H54 (cell line): ENCODE data around the gene RPSA.
"Not testable (repeated sequence)": the region's sequence is repeated elsewhere in the genome, so short reads cannot be mapped to it uniquely, and the experiment has no call there.

ENCODE experiments used
- DNase-seq: peaks from one replicate; pipeline ENCODE4 v3.0.0; 2011; ENCODE audit warnings: low spot score, mixed read lengths; ENCODE audit not compliant: insufficient read length
- FAIRE-seq: peaks from 3 replicates; lab custom pipeline; 2011; peaks lifted over from hg19 to GRCh38; lab: Jason Lieb, UNC
- POLR2A ChIP-seq: IDR thresholded peaks from 2 replicates; pipeline ENCODE4 v1.6.1; 2011; ENCODE audit warnings: low read depth, mild to moderate bottlenecking, low read length

Gene RPSA

DNA sequence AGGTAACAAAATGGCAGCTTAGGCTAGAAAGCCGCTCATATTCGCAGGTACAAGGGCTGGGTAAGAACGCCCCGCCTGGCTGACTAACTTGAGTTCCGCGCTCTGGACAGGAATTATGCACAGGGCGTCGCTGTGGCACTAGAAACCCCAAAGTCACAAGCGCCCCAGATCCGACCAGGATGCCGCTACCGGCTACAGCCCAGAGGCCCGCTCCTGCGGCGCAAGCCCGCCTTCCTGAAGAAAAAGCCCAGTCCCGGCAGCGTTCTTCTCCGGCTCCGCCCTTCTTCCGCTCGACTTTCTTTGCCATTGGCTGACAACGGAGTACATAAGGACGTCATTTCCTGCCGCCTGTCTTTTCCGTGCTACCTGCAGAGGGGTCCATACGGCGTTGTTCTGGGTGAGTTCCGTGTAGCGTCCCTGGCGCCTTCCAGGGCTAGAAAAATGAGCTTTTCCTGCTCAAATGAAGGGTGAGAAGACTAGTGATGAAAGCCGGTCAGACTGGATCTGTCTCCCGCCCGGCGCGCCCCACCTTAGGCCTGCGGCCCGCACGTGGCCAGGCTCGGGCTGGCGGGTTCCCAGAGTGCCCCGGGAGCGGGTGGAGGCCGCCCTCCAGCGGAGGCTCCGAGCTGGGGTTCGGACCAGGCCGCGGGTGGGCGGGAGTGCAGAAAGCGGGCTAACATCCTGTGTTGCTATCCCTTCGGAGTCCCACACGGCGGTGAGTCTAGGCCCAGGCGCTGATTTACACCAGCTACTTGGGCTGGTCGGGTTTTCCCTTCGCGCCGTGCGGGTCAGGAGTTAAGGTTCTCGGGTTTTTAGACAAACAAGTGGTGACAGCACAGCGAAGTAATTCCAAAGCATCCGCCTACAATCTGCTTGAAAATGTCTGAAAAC is at the start of gene RPSA:
RPSA (plus strand) TSS at position 353 of the 891 bp plus-strand sequence. CDS start 934 bp downstream, outside the sequence.
- peak; percentile 88 for FAIRE-seq
- peak; percentile 87 for TF ChIP-seq POLR2A
- peak; percentile 81 for DNase-seq

DNA sequence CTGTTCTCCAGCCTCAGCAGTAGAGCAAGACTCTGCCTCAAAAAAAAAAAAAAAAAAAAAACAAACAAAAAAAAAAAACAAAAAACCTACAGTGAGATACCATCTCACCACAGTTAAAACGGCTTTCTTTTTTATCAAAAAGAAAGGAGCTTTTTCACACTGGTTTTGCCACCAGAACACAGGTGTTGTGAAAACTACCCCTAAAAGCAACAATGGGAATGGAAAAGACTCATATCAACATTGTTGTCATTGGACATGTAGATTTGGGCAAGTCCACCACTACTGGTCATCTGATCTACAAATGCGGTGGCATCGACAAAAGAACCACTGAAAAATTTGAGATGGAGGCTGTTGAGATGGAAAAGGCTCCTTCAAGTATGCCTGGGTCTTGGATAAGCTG is 48.2 kb upstream of the RPSA start:
- no peak for TF ChIP-seq POLR2A
- no peak for FAIRE-seq

DNA sequence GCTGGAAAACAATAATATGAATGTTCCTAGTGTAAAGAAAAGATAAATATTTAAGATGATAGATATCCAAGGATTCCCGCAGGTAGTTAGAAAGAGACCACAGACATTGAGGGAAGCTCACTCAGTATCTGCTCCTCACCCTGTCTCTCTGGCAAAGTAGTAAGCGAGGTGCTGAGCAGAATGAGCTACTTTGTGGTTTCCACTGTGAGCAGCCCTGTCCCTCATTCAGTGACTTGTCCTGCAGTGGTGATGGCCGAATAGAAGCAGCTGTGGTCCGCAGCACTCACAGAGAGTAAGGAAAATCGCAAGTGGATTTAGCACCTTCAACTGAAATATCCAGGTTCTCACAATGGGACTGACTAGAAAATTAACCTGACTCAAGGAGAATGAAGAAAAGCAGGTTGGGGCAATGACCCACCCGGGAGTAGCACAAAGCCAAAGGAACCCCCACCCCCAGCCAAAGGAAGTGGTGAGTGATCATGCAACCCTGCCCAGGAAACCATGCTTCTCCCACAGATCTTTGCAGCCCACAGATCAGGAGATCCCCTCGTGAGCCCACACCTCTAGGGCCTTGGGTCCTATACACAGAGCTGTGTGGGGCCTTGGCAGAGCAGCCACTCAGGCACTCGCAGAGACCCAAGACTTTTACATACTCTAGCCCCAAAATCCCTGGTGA is 45.1 kb upstream of the RPSA start:
- DNase-seq: no peak
- TF ChIP-seq POLR2A: no peak
- no peak for FAIRE-seq

More for the DNA sequence above, 48.2 kb upstream of the RPSA start:
- DNase-seq: no peak

- no peak for TF ChIP-seq POLR2A
- FAIRE-seq (no peak), DNase-seq (no peak)
Measured at GRCh38 chr3:39362192-39362591, 44.3 kb upstream of the RPSA start.

- TF ChIP-seq POLR2A: no peak
- FAIRE-seq (no peak), DNase-seq (no peak)
Measured at GRCh38 chr3:39362812-39363211, 43.7 kb upstream of the RPSA start.

DNA sequence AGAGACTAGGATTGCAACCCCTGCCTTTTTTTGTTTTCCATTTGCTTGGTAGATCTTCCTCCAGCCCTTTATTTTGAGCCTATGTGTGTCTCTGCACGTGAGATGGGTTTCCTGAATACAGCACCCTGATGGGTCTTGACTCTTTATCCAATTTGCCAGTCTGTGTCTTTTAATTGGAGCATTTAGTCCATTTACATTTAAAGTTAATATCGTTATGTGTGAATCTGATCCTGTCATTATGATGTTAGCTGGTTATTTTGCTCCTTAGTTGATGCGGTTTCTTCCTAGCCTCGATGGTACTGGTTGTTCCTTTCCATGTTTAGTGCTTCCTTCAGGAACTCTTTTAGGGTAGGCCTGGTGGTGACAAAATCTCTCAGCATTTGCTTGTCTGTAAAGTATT is 36.1 kb upstream of the RPSA start:
- not testable (repeated sequence) for DNase-seq, FAIRE-seq

- no peak for FAIRE-seq
- no peak for TF ChIP-seq POLR2A
- no peak for DNase-seq
Measured at GRCh38 chr3:39372833-39373232, 33.7 kb upstream of the RPSA start.

GRCh38 chr3:39376959-39377634 is 29.4 kb upstream of the RPSA start:
- DNase-seq: no peak
- no peak for FAIRE-seq
- no peak for TF ChIP-seq POLR2A

GRCh38 chr3:39378088-39378487 is 28.4 kb upstream of the RPSA start:
- DNase-seq (no peak), FAIRE-seq (no peak)
- no peak for TF ChIP-seq POLR2A

DNA sequence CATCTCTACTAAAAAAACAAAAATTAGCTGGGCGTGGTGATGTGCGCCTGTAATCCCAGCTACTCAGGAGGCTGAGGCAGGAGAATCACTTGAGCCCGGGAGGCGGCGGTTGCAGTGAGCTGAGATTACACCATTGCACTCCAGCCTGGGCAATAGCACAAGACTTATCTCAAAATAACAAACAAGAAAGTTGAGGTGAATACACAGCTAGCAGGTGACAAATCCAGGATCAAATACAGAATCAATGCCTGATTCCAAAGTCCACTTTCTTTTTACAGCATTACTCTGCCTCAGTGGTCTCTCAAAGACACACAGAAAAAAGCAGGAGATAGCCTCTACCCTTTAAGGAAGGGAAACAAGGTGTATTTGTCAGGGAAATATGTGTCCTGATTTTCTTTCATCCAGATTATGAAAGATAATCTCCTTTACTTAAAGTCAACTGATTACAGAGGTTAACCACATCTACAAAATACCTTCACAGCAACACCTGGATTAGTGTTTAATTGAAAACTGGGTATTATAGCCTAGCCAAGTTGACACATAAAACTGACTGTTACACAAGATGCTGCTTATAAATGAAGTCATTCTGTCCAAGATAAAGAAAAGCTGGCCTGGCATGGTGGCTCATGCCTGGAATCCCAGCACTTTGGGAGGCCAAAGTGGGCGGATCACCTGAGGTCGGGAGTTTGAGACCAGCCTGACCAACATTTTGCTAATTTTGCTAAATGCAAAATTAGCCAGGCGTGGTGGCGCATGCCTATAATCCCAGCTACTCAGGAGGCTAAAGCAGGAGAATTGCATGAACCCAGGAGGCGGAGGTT is 27.4 kb upstream of the RPSA start:
- DNase-seq (no peak), FAIRE-seq (no peak)
- TF ChIP-seq POLR2A: no peak

DNA sequence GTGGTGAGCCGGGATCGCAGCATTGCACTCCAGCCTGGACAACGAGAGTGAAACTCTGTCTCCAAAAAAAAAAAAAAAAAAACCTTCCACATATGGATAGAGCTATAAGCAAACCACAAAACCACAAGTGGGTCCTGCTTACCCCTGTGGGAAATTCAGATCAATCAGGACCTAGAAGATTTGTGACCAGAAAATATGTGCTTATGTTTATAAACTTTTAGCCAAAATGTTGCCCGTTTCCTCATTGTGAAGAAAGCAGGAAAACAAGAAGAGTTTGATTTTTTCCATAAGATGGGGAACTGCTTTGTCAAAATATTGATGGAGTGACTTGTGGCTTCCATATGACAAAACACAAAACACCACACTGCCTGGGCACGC is 26.8 kb upstream of the RPSA start:
- FAIRE-seq: no peak

DNA sequence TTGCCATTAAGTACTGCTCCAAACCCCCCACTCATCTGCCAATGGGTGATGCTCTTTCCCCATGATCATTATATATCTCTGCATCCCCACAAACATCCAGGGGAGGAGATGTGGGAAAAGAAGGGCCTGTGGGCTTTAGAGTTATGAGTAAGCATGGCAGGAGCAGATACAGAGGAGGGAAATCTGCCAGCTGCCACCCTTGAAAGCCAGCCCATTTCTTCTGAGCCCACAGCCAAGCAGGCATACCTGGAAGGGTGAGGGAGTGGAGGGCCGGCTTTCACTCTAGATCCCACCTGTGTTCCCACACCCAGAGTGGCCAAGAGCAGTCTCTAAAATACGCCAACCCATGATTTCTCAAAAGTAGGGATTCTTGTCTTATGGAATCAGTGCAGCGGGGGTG is 25.1 kb upstream of the RPSA start:
- no peak for FAIRE-seq
- no peak for TF ChIP-seq POLR2A
- DNase-seq: no peak

More for the DNA sequence above, 26.8 kb upstream of the RPSA start:
- no peak for TF ChIP-seq POLR2A
- no peak for DNase-seq

- DNase-seq (peak; percentile 75), FAIRE-seq (no peak)
- TF ChIP-seq POLR2A: peak; percentile 31
Measured at GRCh38 chr3:39383045-39383880, 23.3 kb upstream of the RPSA start, which contains the start of gene SLC25A38. SLC25A38 (plus strand) TSS chr3:39383370; CDS start chr3:39383725, 355 bp downstream.
